ENCODE measurements around the gene ATP8A1.
"Not testable (repeated sequence)": the region's sequence is repeated elsewhere in the genome, so short reads cannot be mapped to it uniquely, and the experiment has no call there.

Gene ATP8A1

DNA sequence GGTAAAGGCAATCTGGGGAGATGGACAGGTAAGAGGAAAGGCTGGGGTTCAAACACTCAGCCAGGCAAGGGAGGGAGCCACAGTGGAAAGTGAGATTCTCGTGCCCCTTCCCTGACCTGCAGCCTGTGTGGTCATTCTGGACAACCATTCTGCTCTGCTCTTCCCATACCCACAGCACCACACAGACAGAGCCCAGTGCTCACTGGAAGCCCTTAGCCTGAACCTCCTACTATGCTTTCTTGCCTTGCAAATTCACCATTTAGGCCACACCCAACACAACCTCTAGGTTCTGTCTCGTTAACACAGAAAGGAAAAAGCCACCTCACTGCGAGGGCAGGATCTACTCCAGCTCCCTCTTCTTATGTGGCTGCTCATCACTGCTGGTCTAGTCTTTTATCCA is 166.9 kb downstream of the ATP8A1 start:
- Histone ChIP-seq H2AFZ (ENCODE audit: low read depth, low read length) (no peak overlapping the region), H3K4me3 (ENCODE audit: low read length) (no peak overlapping the region), H3K27me3 (ENCODE audit: insufficient read depth, low read length) (peaks cover 21% of the 10 kb centered on the region), H3K4me1 (ENCODE audit: insufficient read depth, low read length) (peaks cover 13% of the 10 kb centered on the region), H3K9me3 (ENCODE audit: low read length) (no peaks in the 10 kb centered on the region), H3K36me3 (ENCODE audit: insufficient read depth, low read length) (no peaks in the 10 kb centered on the region)

DNA sequence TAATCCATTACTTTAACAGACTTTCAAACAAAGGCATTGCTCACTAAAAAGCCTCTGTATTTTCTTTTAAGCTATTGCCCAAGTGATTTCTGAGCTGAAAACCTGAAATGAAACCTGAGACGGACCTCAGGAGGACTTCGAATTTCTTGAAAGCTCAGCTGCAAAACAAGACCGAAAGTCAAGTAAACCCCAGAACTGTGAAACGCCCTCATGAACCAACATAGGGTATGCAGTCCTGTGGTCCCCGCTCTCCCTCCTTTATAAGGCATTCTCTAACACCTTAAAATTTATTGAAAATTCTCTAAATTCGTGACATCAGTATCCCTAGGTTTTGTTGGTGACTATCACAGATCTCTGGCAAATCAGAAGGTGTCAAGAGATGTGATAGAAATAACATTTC is 167.8 kb downstream of the ATP8A1 start:
- Histone ChIP-seq H3K4me1 (ENCODE audit: insufficient read depth, low read length) (peaks cover 17% of the 10 kb centered on the region), H3K9me3 (ENCODE audit: low read length) (no peaks in the 10 kb centered on the region), H2AFZ (ENCODE audit: low read depth, low read length) (no peak overlapping the region), H3K4me3 (ENCODE audit: low read length) (no peak overlapping the region), H3K36me3 (ENCODE audit: insufficient read depth, low read length) (no peaks in the 10 kb centered on the region), H3K27me3 (ENCODE audit: insufficient read depth, low read length) (peaks cover 21% of the 10 kb centered on the region)

DNA sequence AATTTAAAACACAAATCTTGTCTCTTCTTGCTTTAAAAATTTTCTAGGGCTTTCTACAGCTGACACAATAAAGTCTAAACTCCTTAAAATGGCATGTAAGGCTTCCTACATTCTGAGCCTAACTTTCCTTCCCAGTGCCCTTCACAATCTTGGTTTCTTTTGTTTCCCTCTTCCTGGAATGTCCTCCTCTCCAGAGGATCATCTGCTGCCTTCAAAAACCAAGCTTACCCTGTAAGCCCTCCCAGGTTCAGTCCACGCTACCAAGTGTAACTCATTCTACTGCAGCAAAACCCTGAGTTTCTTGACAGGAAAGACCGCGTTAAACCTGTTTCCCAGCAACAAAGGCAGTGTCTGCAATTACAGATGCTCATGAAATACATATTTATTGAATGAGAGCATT is 168.4 kb downstream of the ATP8A1 start:
- Histone ChIP-seq H3K36me3 (ENCODE audit: insufficient read depth, low read length) (no peaks in the 10 kb centered on the region), H2AFZ (ENCODE audit: low read depth, low read length) (no peak overlapping the region), H3K27me3 (ENCODE audit: insufficient read depth, low read length) (peaks cover 21% of the 10 kb centered on the region), H3K9me3 (ENCODE audit: low read length) (no peaks in the 10 kb centered on the region), H3K4me3 (ENCODE audit: low read length) (no peak overlapping the region), H3K4me1 (ENCODE audit: insufficient read depth, low read length) (peaks cover 20% of the 10 kb centered on the region)

DNA sequence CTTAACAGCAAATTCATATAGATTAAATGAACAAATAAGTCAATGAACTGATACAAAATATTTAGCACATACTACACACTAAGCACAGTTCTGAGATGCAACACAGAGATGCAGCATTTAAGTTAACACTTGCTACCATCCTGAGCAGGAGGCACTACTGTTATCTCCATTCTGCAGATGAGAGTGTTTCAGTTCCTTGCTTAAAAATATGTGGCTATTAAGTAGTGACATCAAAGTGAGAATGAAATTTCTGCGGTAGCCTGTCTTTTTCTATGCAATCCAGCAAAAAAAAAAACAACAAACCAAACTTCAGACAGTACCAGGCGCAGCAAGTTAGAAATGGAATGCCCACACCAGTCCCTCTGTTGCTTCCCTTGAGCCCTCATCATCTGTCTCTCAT is 168.8 kb downstream of the ATP8A1 start:
- Histone ChIP-seq H3K4me3 (ENCODE audit: low read length) (no peak overlapping the region), H3K27me3 (ENCODE audit: insufficient read depth, low read length) (peaks cover 21% of the 10 kb centered on the region), H2AFZ (ENCODE audit: low read depth, low read length) (no peak overlapping the region), H3K36me3 (ENCODE audit: insufficient read depth, low read length) (no peaks in the 10 kb centered on the region), H3K4me1 (ENCODE audit: insufficient read depth, low read length) (peaks cover 21% of the 10 kb centered on the region), H3K9me3 (ENCODE audit: low read length) (no peaks in the 10 kb centered on the region)

DNA sequence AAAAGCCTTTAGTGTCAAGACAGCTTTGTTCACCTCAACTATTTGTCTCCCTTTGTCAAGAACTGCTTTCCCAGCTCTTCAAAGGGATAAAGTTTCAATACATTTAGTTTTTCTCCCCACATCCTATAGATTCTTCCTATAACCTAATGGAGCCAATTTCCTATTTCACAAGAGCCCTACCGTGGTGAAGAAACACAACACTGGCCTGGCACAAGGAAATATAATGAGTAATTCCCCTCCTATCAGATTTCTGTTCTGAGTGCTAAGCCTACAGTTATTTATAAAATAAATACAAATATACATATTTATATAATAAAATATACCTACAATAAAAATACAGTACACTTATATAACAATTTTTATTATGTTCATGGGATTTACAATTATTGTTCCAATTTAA is 169.7 kb downstream of the ATP8A1 start:
- no peak overlapping the region for H2AFZ ChIP-seq (ENCODE audit: low read depth, low read length)
- peaks cover 13% of the 10 kb centered on the region for H3K27me3 ChIP-seq (ENCODE audit: insufficient read depth, low read length)
- no peaks in the 10 kb centered on the region for H3K36me3 ChIP-seq (ENCODE audit: insufficient read depth, low read length)
- H3K9me3 ChIP-seq (ENCODE audit: low read length) = no peaks in the 10 kb centered on the region
- H3K4me3 ChIP-seq (ENCODE audit: low read length) = no peak overlapping the region
- H3K4me1 ChIP-seq (ENCODE audit: insufficient read depth, low read length) = peaks cover 25% of the 10 kb centered on the region

DNA sequence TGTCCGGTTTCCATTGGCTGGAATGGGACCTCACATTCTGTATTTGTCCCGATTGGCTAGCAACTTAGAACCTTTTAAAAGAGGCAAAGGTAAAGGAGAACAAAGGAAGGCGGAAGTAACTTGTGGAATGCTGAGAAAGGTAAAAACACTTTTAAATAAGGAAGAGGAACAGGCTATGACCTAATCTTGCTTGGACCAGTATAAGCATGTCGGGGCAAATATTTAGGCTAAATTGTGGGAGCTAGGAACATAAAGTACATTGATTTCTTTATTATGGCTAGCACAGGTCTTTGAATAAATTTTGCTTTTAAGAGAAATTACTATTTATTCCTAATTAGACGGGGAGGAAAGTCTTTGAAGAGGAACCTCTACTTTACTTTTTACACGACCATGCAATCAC is 170.7 kb downstream of the ATP8A1 start:
- not testable (repeated sequence) for H3K9me3 ChIP-seq (ENCODE audit: low read length); H3K27me3 ChIP-seq (ENCODE audit: insufficient read depth, low read length); H3K4me3 ChIP-seq (ENCODE audit: low read length); H3K36me3 ChIP-seq (ENCODE audit: insufficient read depth, low read length); H2AFZ ChIP-seq (ENCODE audit: low read depth, low read length)
- H3K4me1 ChIP-seq (ENCODE audit: insufficient read depth, low read length) = peaks cover 25% of the 10 kb centered on the region

DNA sequence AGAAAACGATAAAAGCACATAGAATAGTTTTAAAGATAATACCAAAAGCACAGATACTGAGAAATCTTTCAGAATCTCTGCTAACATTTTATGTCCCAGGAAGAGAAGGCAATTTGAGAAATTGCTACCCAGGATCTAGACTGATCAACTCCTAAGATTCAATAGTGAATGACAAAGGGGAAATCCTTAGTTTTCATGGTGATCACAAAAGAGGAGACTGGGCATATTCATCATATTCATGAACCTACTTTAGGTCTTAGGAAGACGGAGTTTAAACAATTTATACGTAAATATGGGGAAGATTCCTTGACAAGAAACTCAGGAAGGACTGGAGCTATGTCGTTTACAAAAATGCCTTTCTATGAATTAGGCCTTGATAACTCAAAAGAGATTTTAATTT is 172.3 kb downstream of the ATP8A1 start:
- peaks cover 25% of the 10 kb centered on the region for H3K4me1 ChIP-seq (ENCODE audit: insufficient read depth, low read length)
- H2AFZ ChIP-seq (ENCODE audit: low read depth, low read length) = no peak overlapping the region
- peaks cover 5% of the 10 kb centered on the region for H3K27me3 ChIP-seq (ENCODE audit: insufficient read depth, low read length)
- no peaks in the 10 kb centered on the region for H3K9me3 ChIP-seq (ENCODE audit: low read length)
- no peaks in the 10 kb centered on the region for H3K36me3 ChIP-seq (ENCODE audit: insufficient read depth, low read length)
- no peak overlapping the region for H3K4me3 ChIP-seq (ENCODE audit: low read length)

DNA sequence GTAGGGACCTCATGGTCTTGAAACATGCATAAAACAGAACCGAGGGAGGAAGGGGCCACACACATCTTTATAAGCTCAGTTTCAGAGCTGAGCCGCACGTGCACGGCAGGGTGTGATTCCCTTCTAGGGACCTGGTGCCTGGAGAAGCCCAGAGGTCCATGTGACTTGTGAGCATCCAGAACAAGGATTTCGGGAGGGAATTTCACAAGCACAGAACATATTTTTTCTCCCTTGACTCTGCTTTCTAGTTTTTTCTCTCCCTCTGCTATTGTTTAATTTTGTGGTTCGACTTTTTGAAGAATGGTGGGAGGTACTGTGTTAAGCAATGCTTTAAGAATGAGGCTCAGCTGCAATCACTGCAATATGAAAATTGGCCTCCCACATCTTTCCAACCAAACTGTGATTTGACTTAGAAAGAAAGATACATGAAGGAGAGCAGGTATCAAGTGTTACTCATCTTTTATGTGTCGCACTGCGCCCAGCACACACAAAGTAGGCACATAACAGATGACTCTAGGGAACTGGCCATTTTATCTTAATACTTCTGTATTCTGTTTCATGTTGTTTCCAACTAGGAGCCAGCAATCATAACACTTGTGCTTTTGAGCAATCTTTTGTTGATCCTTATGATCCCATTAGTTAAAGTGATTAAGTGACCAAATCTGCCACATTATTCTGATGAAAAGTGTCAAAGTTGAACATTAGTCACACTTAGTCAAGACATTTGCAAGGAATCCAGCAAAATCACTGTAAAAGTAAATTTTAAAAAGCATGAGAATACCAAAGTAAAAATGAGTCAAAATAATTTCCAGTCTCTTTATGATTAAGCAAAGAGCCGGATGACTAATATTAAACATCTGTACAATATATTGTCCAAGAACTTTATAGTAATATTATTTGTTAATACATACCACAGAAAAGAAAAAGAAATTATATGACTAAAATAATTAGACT is 173.2 kb downstream of the ATP8A1 start:
- Histone ChIP-seq H3K4me1 (ENCODE audit: insufficient read depth, low read length) (peaks cover 25% of the 10 kb centered on the region), H3K27me3 (ENCODE audit: insufficient read depth, low read length) (no peaks in the 10 kb centered on the region), H3K4me3 (ENCODE audit: low read length) (no peak overlapping the region)

DNA sequence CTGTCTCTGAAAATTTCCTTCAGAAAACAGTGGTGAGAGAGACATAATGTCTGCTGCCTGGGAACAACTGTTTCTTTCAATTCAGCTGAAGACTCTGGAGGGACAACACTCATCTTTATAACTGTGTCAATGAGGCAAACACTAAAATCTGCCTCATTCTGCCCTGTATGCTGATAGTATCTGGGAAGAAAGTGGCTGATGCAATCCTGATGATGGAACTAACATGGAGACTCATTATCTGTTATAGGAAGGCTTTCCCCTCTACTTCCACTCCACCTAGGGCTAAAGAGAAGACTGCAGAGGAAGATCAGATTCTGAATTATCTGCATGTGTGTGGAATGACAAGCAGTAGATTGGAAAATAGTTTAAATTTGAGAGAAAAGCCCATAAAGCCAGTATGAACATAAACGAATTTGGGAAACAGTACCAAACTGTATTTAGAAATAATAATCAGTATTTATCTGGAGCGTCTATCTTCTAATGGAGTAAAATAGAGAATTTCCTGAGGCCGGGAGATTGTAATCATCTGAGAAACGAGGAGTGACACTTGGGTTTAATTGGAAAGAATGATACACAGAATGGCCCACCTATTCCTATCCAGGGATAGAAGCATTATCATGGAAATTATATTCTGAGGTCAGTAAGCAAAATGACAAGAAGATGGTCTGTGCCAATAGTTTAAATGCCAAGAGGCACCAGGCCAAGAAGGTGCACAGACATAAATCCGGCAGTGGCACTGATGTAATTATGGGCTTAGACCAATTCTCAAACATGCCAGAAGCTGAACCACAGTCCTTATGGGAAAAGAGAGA is 174.2 kb downstream of the ATP8A1 start:
- H3K27me3 ChIP-seq (ENCODE audit: insufficient read depth, low read length) = no peaks in the 10 kb centered on the region
- no peaks in the 10 kb centered on the region for H3K9me3 ChIP-seq (ENCODE audit: low read length)
- H3K36me3 ChIP-seq (ENCODE audit: insufficient read depth, low read length) = no peaks in the 10 kb centered on the region

More for the DNA sequence above, 173.2 kb downstream of the ATP8A1 start:
- H3K36me3 ChIP-seq (ENCODE audit: insufficient read depth, low read length) = no peaks in the 10 kb centered on the region
- H3K9me3 ChIP-seq (ENCODE audit: low read length) = no peaks in the 10 kb centered on the region
- no peak overlapping the region for H2AFZ ChIP-seq (ENCODE audit: low read depth, low read length)

DNA sequence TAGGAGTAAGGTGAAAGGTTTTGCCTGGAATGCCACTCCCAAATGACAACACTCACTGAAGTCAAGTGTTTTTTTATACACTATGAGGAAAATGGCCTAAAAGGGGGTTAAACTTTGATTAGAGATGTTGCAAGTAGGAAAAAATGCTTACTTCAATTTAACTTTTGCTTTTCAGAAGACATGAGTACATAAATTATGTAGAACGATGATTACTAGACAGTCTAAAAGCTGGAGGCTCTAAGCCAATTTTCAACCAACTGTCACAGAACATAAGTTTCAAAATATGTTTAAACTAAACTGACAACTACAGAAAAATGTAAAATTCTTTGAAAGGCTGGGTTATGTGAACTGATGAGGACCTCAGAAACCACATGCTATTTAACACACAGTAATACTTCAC is 176.2 kb downstream of the ATP8A1 start:
- H3K4me3 ChIP-seq (ENCODE audit: low read length) = no peak overlapping the region
- peaks cover 12% of the 10 kb centered on the region for H3K4me1 ChIP-seq (ENCODE audit: insufficient read depth, low read length)
- no peaks in the 10 kb centered on the region for H3K36me3 ChIP-seq (ENCODE audit: insufficient read depth, low read length)
- no peaks in the 10 kb centered on the region for H3K9me3 ChIP-seq (ENCODE audit: low read length)
- H3K27me3 ChIP-seq (ENCODE audit: insufficient read depth, low read length) = peaks cover 2% of the 10 kb centered on the region
- H2AFZ ChIP-seq (ENCODE audit: low read depth, low read length) = no peak overlapping the region

More for the DNA sequence above, 174.2 kb downstream of the ATP8A1 start:
- H2AFZ ChIP-seq (ENCODE audit: low read depth, low read length) = no peak overlapping the region
- H3K4me3 ChIP-seq (ENCODE audit: low read length) = no peak overlapping the region
- peaks cover 22% of the 10 kb centered on the region for H3K4me1 ChIP-seq (ENCODE audit: insufficient read depth, low read length)

DNA sequence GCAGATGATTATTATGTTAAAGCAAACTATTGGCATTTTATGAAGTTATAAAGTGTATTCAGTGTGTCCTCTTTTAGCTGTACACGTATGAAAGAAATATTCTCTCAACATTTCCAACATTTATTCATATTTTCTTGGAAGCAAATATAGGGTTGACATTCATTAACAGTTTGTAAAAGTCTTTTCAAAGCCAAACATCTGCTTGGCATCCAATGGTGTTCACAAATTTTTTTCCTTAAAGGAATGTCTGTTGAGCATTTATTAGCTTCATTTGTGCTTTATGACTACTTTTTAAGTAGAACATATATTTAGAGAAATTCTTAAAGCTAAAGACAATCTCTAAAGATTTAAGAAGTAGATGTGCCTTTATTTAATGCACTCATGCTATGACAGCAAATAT is 176.6 kb downstream of the ATP8A1 start:
- Histone ChIP-seq H3K36me3 (ENCODE audit: insufficient read depth, low read length) (no peaks in the 10 kb centered on the region), H3K4me3 (ENCODE audit: low read length) (no peak overlapping the region)

DNA sequence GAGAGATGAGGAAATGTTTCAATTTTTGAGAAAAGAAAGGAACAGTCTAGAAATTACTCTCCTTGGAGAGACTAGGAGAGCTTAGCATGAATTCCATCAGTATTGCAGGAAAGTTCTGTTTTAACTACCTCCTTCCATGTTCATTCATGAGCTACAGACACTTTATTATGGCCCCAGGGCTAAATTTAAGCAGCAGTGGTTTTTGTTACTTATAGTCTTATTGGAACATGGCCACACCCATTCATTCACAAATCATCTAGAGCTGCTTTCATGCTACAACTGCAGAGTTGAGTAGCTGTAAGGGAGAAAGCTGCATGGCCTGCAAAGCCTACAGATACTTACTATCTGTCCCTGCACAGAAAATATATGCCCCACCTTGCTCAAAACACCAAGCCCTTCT is 178.0 kb downstream of the ATP8A1 start:
- H3K27me3 ChIP-seq (ENCODE audit: insufficient read depth, low read length) = peaks cover 2% of the 10 kb centered on the region
- H3K4me1 ChIP-seq (ENCODE audit: insufficient read depth, low read length) = peaks cover 7% of the 10 kb centered on the region

More for the DNA sequence above, 176.6 kb downstream of the ATP8A1 start:
- no peaks in the 10 kb centered on the region for H3K9me3 ChIP-seq (ENCODE audit: low read length)
- peaks cover 2% of the 10 kb centered on the region for H3K27me3 ChIP-seq (ENCODE audit: insufficient read depth, low read length)
- H2AFZ ChIP-seq (ENCODE audit: low read depth, low read length) = no peak overlapping the region
- peaks cover 12% of the 10 kb centered on the region for H3K4me1 ChIP-seq (ENCODE audit: insufficient read depth, low read length)

DNA sequence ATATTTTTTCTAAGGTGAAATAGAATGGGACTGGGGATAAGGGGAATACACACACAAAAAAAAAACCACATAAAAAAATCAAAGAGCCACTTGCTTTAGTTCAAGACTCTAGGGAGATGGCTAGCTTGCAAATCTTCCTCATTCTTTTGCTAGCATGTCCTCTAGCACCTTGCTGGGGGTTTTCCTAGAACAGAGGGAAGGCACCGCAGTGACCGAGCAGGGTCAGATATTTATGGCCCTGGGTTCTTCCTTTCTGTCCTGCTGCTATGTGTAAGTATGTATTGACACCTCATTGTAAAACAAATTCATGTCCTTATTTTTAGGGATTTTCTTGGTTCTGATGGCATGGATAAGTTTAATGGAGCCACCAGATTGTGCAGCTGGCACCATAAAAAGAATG is 178.4 kb downstream of the ATP8A1 start:
- Histone ChIP-seq H3K9me3 (ENCODE audit: low read length) (no peaks in the 10 kb centered on the region), H3K36me3 (ENCODE audit: insufficient read depth, low read length) (no peaks in the 10 kb centered on the region), H3K4me1 (ENCODE audit: insufficient read depth, low read length) (peaks cover 4% of the 10 kb centered on the region), H3K27me3 (ENCODE audit: insufficient read depth, low read length) (peaks cover 2% of the 10 kb centered on the region), H3K4me3 (ENCODE audit: low read length) (no peak overlapping the region), H2AFZ (ENCODE audit: low read depth, low read length) (no peak overlapping the region)

More for the DNA sequence above, 178.0 kb downstream of the ATP8A1 start:
- H3K36me3 ChIP-seq (ENCODE audit: insufficient read depth, low read length) = no peaks in the 10 kb centered on the region
- H3K4me3 ChIP-seq (ENCODE audit: low read length) = no peak overlapping the region
- no peak overlapping the region for H2AFZ ChIP-seq (ENCODE audit: low read depth, low read length)
- no peaks in the 10 kb centered on the region for H3K9me3 ChIP-seq (ENCODE audit: low read length)

Data from neuron (in vitro differentiated cells).